RWPE2 (cell line): ENCODE results near the gene GPR162.

Source experiments
- ATAC-seq: fragments of 200-7000 bp; cut with Tn5 transposase; 3 replicates; pipeline ENCODE4 v1.9.1; 2021; ENCODE audit warnings: low read depth
- DNase-seq: peaks from one replicate; pipeline ENCODE4 v3.0.0-alpha.2; 2020; ENCODE audit warnings: low spot score
- H3K27ac ChIP-seq: fragments of 450-650 bp; 2 replicates; pipeline ENCODE4 v1.5.1; 2017; ENCODE audit warnings: mild to moderate bottlenecking; ENCODE audit not compliant: poor library complexity, severe bottlenecking
- H3K27me3 ChIP-seq: fragments of 250-450 bp; sonication (Bioruptor Pico); 2 replicates; pipeline ENCODE4 v1.5.1; 2021; ENCODE audit warnings: mild to moderate bottlenecking, moderate library complexity; ENCODE audit not compliant: insufficient read depth, poor library complexity, severe bottlenecking
- H3K36me3 ChIP-seq: fragments of 250-450 bp; sonication (Bioruptor Pico); 2 replicates; pipeline ENCODE4 v1.5.1; 2020; ENCODE audit warnings: low read depth, mild to moderate bottlenecking, moderate library complexity
- H3K4me1 ChIP-seq: fragments of 250-450 bp; sonication (Bioruptor Pico); 2 replicates; pipeline ENCODE4 v1.5.1; 2021; ENCODE audit warnings: mild to moderate bottlenecking, moderate library complexity; ENCODE audit not compliant: insufficient read depth, poor library complexity, severe bottlenecking
- H3K4me3 ChIP-seq: fragments of 250-450 bp; sonication (Bioruptor Pico); 2 replicates; pipeline ENCODE4 v1.5.1; 2021; ENCODE audit warnings: mild to moderate bottlenecking, moderate library complexity; ENCODE audit not compliant: severe bottlenecking
- H3K9me3 ChIP-seq: fragments of 250-450 bp; sonication (Bioruptor Pico); 2 replicates; pipeline ENCODE4 v1.5.1; 2021; ENCODE audit warnings: mild to moderate bottlenecking, moderate library complexity; ENCODE audit not compliant: severe bottlenecking
- CTCF ChIP-seq: fragments of 450-650 bp; IDR thresholded peaks from one replicate; pipeline ENCODE4 v1.5.1; 2017; ENCODE audit warnings: mild to moderate bottlenecking, moderate library complexity; ENCODE audit not compliant: poor library complexity, severe bottlenecking

GPR162 gene

GRCh38 chr12:6822426-6823135 lies 960 bp downstream of the GPR162 start:
- peaks cover 3% of the 10 kb centered on the region for H3K4me1 ChIP-seq
- ATAC-seq (no peak), DNase-seq (no peak)
- H3K27ac ChIP-seq = no peak overlapping the region
- H3K4me3 ChIP-seq = no peak overlapping the region
- peaks cover 20% of the 10 kb centered on the region for H3K27me3 ChIP-seq
- TF ChIP-seq CTCF = no peak
- no peaks in the 10 kb centered on the region for H3K9me3 ChIP-seq
- H3K36me3 ChIP-seq = no peaks in the 10 kb centered on the region

GRCh38 chr12:6823182-6824084 lies 1.8 kb downstream of the GPR162 start:
- H3K27ac ChIP-seq = no peak overlapping the region
- no peak overlapping the region for H3K4me3 ChIP-seq
- peaks cover 3% of the 10 kb centered on the region for H3K4me1 ChIP-seq
- no peak for TF ChIP-seq CTCF
- no peaks in the 10 kb centered on the region for H3K9me3 ChIP-seq
- ATAC-seq = no peak
- DNase-seq = no peak
- no peaks in the 10 kb centered on the region for H3K36me3 ChIP-seq
- H3K27me3 ChIP-seq = peaks cover 20% of the 10 kb centered on the region

- no peaks in the 10 kb centered on the region for H3K9me3 ChIP-seq
- H3K4me1 ChIP-seq = peaks cover 3% of the 10 kb centered on the region
- ATAC-seq (no peak), DNase-seq (no peak)
- H3K4me3 ChIP-seq = no peak overlapping the region
- peaks cover 20% of the 10 kb centered on the region for H3K27me3 ChIP-seq
- TF ChIP-seq CTCF = no peak
- H3K27ac ChIP-seq = no peak overlapping the region
- no peaks in the 10 kb centered on the region for H3K36me3 ChIP-seq
These were observed 2.6 kb downstream of the GPR162 start for GRCh38 chr12:6824085-6824775.

GRCh38 chr12:6824901-6825381 lies 3.3 kb downstream of the GPR162 start:
- DNase-seq (no peak), ATAC-seq (peak; percentile 30; the same call in 2 of the 3 replicates)
- H3K4me3 ChIP-seq = no peak overlapping the region
- no peaks in the 10 kb centered on the region for H3K9me3 ChIP-seq
- peaks cover 1% of the 10 kb centered on the region; the same call in 1 of the 2 replicates for H3K36me3 ChIP-seq
- H3K27me3 ChIP-seq = peaks cover 20% of the 10 kb centered on the region
- peaks cover 3% of the 10 kb centered on the region for H3K4me1 ChIP-seq
- H3K27ac ChIP-seq = no peak overlapping the region
- no peak for TF ChIP-seq CTCF
